Measurements from ENCODE around the gene C16orf92. TPM values are rescaled to one million over a fixed set of nuclear protein-coding genes. Genes with fewer than 3 reads are reported as not detected.
A peak's percentile ranks its signal among the peaks of the same experiment; 100 is the strongest.

The C16orf92 gene
- total RNA-seq, 1 donor from 2014 or later = not detected

- peak overlapping the region; percentile 18 for H3K27ac Mint-ChIP-seq (ENCODE audit: unreplicated experiment)
- peak overlapping the region; percentile 98 for H3K4me3 Mint-ChIP-seq (ENCODE audit: unreplicated experiment)
- peaks cover 8% of the 10 kb centered on the region for H3K4me1 Mint-ChIP-seq (ENCODE audit: low read depth, unreplicated experiment)
- DNase-seq (ENCODE audit: low read depth) (peak; percentile 14), FAIRE-seq (no peak)
- Histone ChIP-seq H3K27me3 (ENCODE audit: insufficient read depth, low read length) (no peaks in the 10 kb centered on the region), H3K79me2 (ENCODE audit: insufficient read depth, low read length) (peaks cover 18% of the 10 kb centered on the region), H3K9ac (ENCODE audit: low read length) (peak overlapping the region; percentile 87), H3K9me3 (ENCODE audit: insufficient read depth, low read depth, low read length) (no peaks in the 10 kb centered on the region), H2AFZ (ENCODE audit: low read depth, low read length) (peak overlapping the region; percentile 79), H3K36me3 (ENCODE audit: insufficient read depth, low read length) (peaks cover 17% of the 10 kb centered on the region), H3K4me2 (ENCODE audit: low read length) (peak overlapping the region; percentile 86), H3K27ac (ENCODE audit: low read depth, low read length) (peak overlapping the region; percentile 90), H3K4me1 (ENCODE audit: insufficient read depth, low read length) (peaks cover 12% of the 10 kb centered on the region), H4K20me1 (ENCODE audit: insufficient read depth, low read length) (peaks cover 14% of the 10 kb centered on the region), H3K4me3 (ENCODE audit: insufficient read depth, low read depth, low read length) (peak overlapping the region; percentile 79)
- no peaks in the 10 kb centered on the region for H3K27me3 Mint-ChIP-seq (ENCODE audit: low read depth, unreplicated experiment)
- TF ChIP-seq EZH2 (IDR thresholded peaks at IDR 0.05; ENCODE audit: insufficient read depth, low read length) = no peak
- no peak for TF ChIP-seq CTCF (IDR thresholded peaks at IDR 0.05; ENCODE audit: insufficient read depth, low read depth, low read length)
- H3K36me3 Mint-ChIP-seq (ENCODE audit: low read depth, unreplicated experiment) = peaks cover 13% of the 10 kb centered on the region
- no peaks in the 10 kb centered on the region for H3K9me3 Mint-ChIP-seq (ENCODE audit: unreplicated experiment)
These were observed 28.2 kb upstream of the C16orf92 start for GRCh38 chr16:29994600-29995323.

GRCh38 chr16:29995324-29995910 is 27.6 kb upstream of the C16orf92 start, which contains the start of gene HIRIP3:
Gene HIRIP3 (minus strand): TSS chr16:29995617. CDS start chr16:29995605, 12 bp downstream.
- Histone ChIP-seq H3K9ac (ENCODE audit: low read length) (peak within 1 kb of the TSS; percentile 87), H3K9me3 (ENCODE audit: insufficient read depth, low read depth, low read length) (no peaks in the 10 kb centered on the region), H3K79me2 (ENCODE audit: insufficient read depth, low read length) (peaks cover 18% of the 10 kb centered on the region), H3K4me1 (ENCODE audit: insufficient read depth, low read length) (peaks cover 12% of the 10 kb centered on the region), H3K27me3 (ENCODE audit: insufficient read depth, low read length) (no peaks in the 10 kb centered on the region), H2AFZ (ENCODE audit: low read depth, low read length) (peak within 1 kb of the TSS; percentile 79), H3K27ac (ENCODE audit: low read depth, low read length) (peak within 1 kb of the TSS; percentile 90), H3K4me3 (ENCODE audit: insufficient read depth, low read depth, low read length) (peak within 1 kb of the TSS; percentile 79), H4K20me1 (ENCODE audit: insufficient read depth, low read length) (peaks cover 14% of the 10 kb centered on the region), H3K4me2 (ENCODE audit: low read length) (peak within 1 kb of the TSS; percentile 86), H3K36me3 (ENCODE audit: insufficient read depth, low read length) (peaks cover 10% of the 10 kb centered on the region)
- Mint-ChIP-seq H3K27me3 (ENCODE audit: low read depth, unreplicated experiment) (no peaks in the 10 kb centered on the region), H3K9me3 (ENCODE audit: unreplicated experiment) (no peaks in the 10 kb centered on the region), H3K4me1 (ENCODE audit: low read depth, unreplicated experiment) (peaks cover 8% of the 10 kb centered on the region), H3K36me3 (ENCODE audit: low read depth, unreplicated experiment) (peaks cover 9% of the 10 kb centered on the region), H3K27ac (ENCODE audit: unreplicated experiment) (peak within 1 kb of the TSS; percentile 26), H3K4me3 (ENCODE audit: unreplicated experiment) (peak within 1 kb of the TSS; percentile 98)
- no peak for FAIRE-seq
- DNase-seq (ENCODE audit: low read depth) = peak; percentile 29
- TF ChIP-seq EZH2 (IDR thresholded peaks at IDR 0.05; ENCODE audit: insufficient read depth, low read length) (no peak), CTCF (IDR thresholded peaks at IDR 0.05; ENCODE audit: insufficient read depth, low read depth, low read length) (no peak)
